PC-3 (cell line): ENCODE results near the gene STX5. TPM values are rescaled to one million over a fixed set of nuclear protein-coding genes. Genes with fewer than 3 reads are reported as not detected.

ENCODE experiments used
- ATAC-seq: fragments of 200-7000 bp; cut with Tn5 transposase; 2 replicates; pipeline ENCODE4 v1.9.1; 2020; ENCODE audit warnings: mild to moderate bottlenecking, moderate library complexity
- BruUV-seq: library from RNA; stranded (reverse); fragments of 400-500 nt; replicated peaks from 2 replicates; lab custom pipeline; 2021; lab: Mats Ljungman, UMichigan
- CTCF ChIA-PET: fragments of 300-600 bp; sonication (Branson Sonifier 250); formaldehyde crosslinking; loops from one replicate; lab custom pipeline; 2022; ENCODE audit warnings: antibody characterized with exemption; lab: Charles Lee
- POLR2A ChIA-PET: fragments of 300-600 bp; sonication (Branson Sonifier 250); formaldehyde crosslinking; loops from one replicate; lab custom pipeline; 2022; ENCODE audit warnings: antibody characterized with exemption; ENCODE audit not compliant: unreplicated experiment; lab: Charles Lee
- DNase-seq: peaks from one replicate; pipeline ENCODE4 v3.0.0-alpha.2; 2015
- H2AFZ ChIP-seq: fragments of 300-600 bp; sonication (generic); 2 replicates; pipeline ENCODE4 v1.6.0; 2016; ENCODE audit warnings: antibody characterized with exemption, low read length
- H3F3A ChIP-seq: fragments of 300-600 bp; sonication (generic); one replicate; pipeline ENCODE4 v1.6.0; 2017; ENCODE audit warnings: antibody characterized with exemption, low read length, control low read depth, mild to moderate bottlenecking; ENCODE audit not compliant: unreplicated experiment
- H3K27ac ChIP-seq: fragments of 300-600 bp; sonication (generic); 2 replicates; pipeline ENCODE4 v1.5.1; 2016; ENCODE audit warnings: mild to moderate bottlenecking, low read length
- H3K27me3 ChIP-seq: fragments of 300-600 bp; sonication (generic); 2 replicates; pipeline ENCODE4 v1.6.1; 2016; ENCODE audit warnings: low read length, mixed read lengths
- H3K36me3 ChIP-seq: fragments of 300-600 bp; sonication (generic); 2 replicates; pipeline ENCODE4 v1.6.1; 2016; ENCODE audit warnings: low read depth, mixed run types, low read length, mixed read lengths
- H3K4me1 ChIP-seq: fragments of 300-600 bp; sonication (generic); 2 replicates; pipeline ENCODE4 v1.5.1; 2016; ENCODE audit warnings: low read length; ENCODE audit not compliant: insufficient read depth
- H3K4me2 ChIP-seq: fragments of 300-600 bp; sonication (generic); 2 replicates; pipeline ENCODE4 v1.6.0; 2016; ENCODE audit warnings: low read length
- H3K4me3 ChIP-seq: fragments of 300-600 bp; sonication (generic); 2 replicates; pipeline ENCODE4 v1.5.1; 2016; ENCODE audit warnings: mild to moderate bottlenecking, low read length, mixed read lengths
- H3K79me2 ChIP-seq: fragments of 300-600 bp; sonication (generic); 2 replicates; pipeline ENCODE4 v1.6.1; 2017; ENCODE audit warnings: low read length, mixed read lengths
- H3K9ac ChIP-seq: fragments of 300-600 bp; sonication (generic); 2 replicates; pipeline ENCODE4 v1.6.0; 2016; ENCODE audit warnings: mild to moderate bottlenecking, low read length
- H3K9me2 ChIP-seq: fragments of 300-600 bp; sonication (generic); replicated peaks from 2 replicates; pipeline ENCODE4 v1.6.1; 2016; ENCODE audit warnings: mixed run types, low read length, mixed read lengths
- H3K9me3 ChIP-seq: fragments of 300-600 bp; sonication (generic); 2 replicates; pipeline ENCODE4 v1.6.1; 2016; ENCODE audit warnings: low read length, mixed read lengths
- H4K20me1 ChIP-seq: fragments of 300-600 bp; sonication (generic); 2 replicates; pipeline ENCODE4 v1.6.1; 2016; ENCODE audit warnings: low read length, mixed read lengths
- EZH2 ChIP-seq: fragments of 300-600 bp; sonication (generic); IDR thresholded peaks from one replicate; pipeline ENCODE4 v1.6.1; 2017; ENCODE audit warnings: antibody characterized with exemption, mild to moderate bottlenecking, low read length; ENCODE audit not compliant: unreplicated experiment
- EZH2phosphoT487 ChIP-seq: fragments of 300-600 bp; sonication (generic); IDR thresholded peaks from 2 replicates; pipeline ENCODE4 v1.6.1; 2018; ENCODE audit warnings: mild to moderate bottlenecking, antibody characterized with exemption, low read length, borderline replicate concordance
- intact Hi-C: fragments of 100-400 bp; cut with micrococcal nuclease; formaldehyde crosslinking; loops from 2 replicates; pipeline ENCODE4 v1.9.0; 2023
- microRNA-seq: library from miRNA; unstranded; fragments of <30 nt; microRNA quantifications from one replicate; pipeline ENCODE4 v1.1.0, GENCODE V29; 2020; ENCODE audit not compliant: unreplicated experiment
- total RNA-seq: library from RNA; depleted of rRNA; stranded (reverse); fragments of >200 nt; gene quantifications from 2 replicates; pipeline ENCODE4 v1.2.3, GENCODE V29; 2014; rRNA removed
- TF ChIP-seq, protein P1 (sequence below): fragments of 300-600 bp; sonication (generic); conservative IDR thresholded peaks from 2 replicates; pipeline ENCODE4 v1.5.1; 2017; ENCODE audit warnings: antibody characterized with exemption, low read depth, mild to moderate bottlenecking, low read length

STX5 gene
- total RNA-seq, 1 experiment from 2014 or later: 48.2 TPM

DNA sequence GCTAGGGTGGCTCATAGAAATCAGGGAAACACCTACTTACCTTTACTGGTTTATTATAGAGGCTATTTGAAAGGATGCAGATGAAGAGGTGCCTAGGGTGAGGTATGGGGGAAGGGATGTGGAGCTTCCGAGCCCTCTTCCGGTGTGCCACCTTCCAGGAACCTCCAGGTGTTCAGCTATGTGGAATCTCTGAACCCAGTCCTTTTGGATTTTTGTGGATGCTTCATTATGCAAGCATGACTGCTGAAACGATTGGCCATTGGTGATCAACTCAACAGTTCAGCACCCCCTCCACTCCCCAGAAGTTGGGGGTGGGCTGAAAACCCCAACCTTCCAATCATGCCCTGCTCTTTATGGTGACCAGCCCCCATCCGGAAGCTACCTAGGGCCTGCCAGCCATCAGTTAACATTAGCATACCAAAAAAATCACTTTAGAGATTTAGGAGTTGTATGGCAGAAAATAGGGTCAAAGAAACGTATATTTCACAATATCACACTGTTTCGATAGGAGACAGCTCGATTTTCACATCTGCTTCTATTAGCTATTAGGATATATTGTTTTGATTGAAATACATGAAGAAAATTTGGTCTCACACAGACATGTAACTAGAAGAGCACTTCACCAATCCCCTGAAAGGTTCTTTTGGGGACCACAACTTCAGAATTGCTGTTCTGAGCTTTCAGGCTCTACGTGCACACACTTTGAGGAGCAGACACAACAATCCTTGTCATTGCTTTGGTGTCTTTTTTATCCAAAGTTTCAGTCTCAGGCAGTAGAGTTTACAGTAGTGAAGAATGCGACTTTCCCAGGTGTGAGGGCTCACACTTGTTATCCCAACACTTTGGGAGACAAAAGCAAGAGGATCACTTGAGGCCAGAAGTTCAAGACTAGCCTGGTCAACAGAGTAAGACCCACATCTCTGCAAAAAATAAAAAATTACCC is 73.7 kb downstream of the STX5 start:
- no peak overlapping the region for H3K9ac ChIP-seq
- ATAC-seq (no peak), DNase-seq (no peak)
- H3F3A ChIP-seq: no peaks in the 10 kb centered on the region
- H4K20me1 ChIP-seq: no peaks in the 10 kb centered on the region
- no peak overlapping the region for H3K27ac ChIP-seq
- H3K9me2 ChIP-seq: no peaks in the 10 kb centered on the region
- BruUV-seq: no TSS peak
- ChIA-PET CTCF (no interaction called here), POLR2A (no interaction called here)
- TF ChIP-seq, protein P1, sequence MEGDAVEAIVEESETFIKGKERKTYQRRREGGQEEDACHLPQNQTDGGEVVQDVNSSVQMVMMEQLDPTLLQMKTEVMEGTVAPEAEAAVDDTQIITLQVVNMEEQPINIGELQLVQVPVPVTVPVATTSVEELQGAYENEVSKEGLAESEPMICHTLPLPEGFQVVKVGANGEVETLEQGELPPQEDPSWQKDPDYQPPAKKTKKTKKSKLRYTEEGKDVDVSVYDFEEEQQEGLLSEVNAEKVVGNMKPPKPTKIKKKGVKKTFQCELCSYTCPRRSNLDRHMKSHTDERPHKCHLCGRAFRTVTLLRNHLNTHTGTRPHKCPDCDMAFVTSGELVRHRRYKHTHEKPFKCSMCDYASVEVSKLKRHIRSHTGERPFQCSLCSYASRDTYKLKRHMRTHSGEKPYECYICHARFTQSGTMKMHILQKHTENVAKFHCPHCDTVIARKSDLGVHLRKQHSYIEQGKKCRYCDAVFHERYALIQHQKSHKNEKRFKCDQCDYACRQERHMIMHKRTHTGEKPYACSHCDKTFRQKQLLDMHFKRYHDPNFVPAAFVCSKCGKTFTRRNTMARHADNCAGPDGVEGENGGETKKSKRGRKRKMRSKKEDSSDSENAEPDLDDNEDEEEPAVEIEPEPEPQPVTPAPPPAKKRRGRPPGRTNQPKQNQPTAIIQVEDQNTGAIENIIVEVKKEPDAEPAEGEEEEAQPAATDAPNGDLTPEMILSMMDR: no peak
- TF ChIP-seq EZH2phosphoT487 (no peak), EZH2 (no peak)
- H3K4me2 ChIP-seq: no peak overlapping the region
- H3K27me3 ChIP-seq: no peaks in the 10 kb centered on the region
- peaks cover 23% of the 10 kb centered on the region for H3K4me1 ChIP-seq
- H2AFZ ChIP-seq: no peak overlapping the region
- H3K4me3 ChIP-seq: no peak overlapping the region
- H3K36me3 ChIP-seq: 0 out of 2 replicates have a peak, but pooled peaks cover 3% of the 10 kb centered on the region
- intact Hi-C loops: no loop called here
- no peaks in the 10 kb centered on the region for H3K9me3 ChIP-seq
- H3K79me2 ChIP-seq: peaks cover 20% of the 10 kb centered on the region

Small RNA genes within 50 kb of the gene (microRNA-seq; reads per million reads assigned to microRNA genes)
- 1.3 reads per million for gene MIR6514
- not detected for gene MIR6748

Other genes with a start within 250 kb of the STX5 start
- 17.8 and 20.6 TPM in 2 replicates for gene TUT1, start 240.5 kb downstream of the STX5 start, total RNA-seq
- 193 and 259 TPM in 2 replicates for gene MTA2, start 230.2 kb downstream of the STX5 start, total RNA-seq
- gene EML3, start 219.3 kb downstream of the STX5 start, total RNA-seq: 32.8 and 50.6 TPM in 2 replicates
- 5.8 and 13.9 TPM in 2 replicates for gene ROM1, start 218.8 kb downstream of the STX5 start, total RNA-seq
- gene B3GAT3, start 210.1 kb downstream of the STX5 start, total RNA-seq: 65.8 and 76.3 TPM in 2 replicates
- gene GANAB, start 185.4 kb downstream of the STX5 start, total RNA-seq: 274 and 290 TPM in 2 replicates
- gene INTS5, start 178.7 kb downstream of the STX5 start, total RNA-seq: 31.0 and 32.5 TPM in 2 replicates
- 236 and 302 TPM in 2 replicates for gene C11orf98, start 166.8 kb downstream of the STX5 start, total RNA-seq
- gene CSKMT, start 166.7 kb downstream of the STX5 start, total RNA-seq: 12.9 and 16.3 TPM in 2 replicates
- 83.6 and 95.6 TPM in 2 replicates for gene UQCC3, start 160.4 kb downstream of the STX5 start, total RNA-seq
- 4.7 and 9.7 TPM in 2 replicates for gene LBHD1, start 159.8 kb downstream of the STX5 start, total RNA-seq
- gene UBXN1, start 153.0 kb downstream of the STX5 start, total RNA-seq: 190 and 311 TPM in 2 replicates
- gene LRRN4CL, start 142.5 kb downstream of the STX5 start, total RNA-seq: 0.51 and 0.86 TPM in 2 replicates
- gene BSCL2, start 124.6 kb downstream of the STX5 start, total RNA-seq: 65.7 and 73.4 TPM in 2 replicates
- gene GNG3, start 124.4 kb downstream of the STX5 start, total RNA-seq: not detected in 2 replicates
- 15.5 and 25.4 TPM in 2 replicates for gene HNRNPUL2, start 104.6 kb downstream of the STX5 start, total RNA-seq
- 26.1 and 37.4 TPM in 2 replicates for gene TTC9C, start 103.6 kb downstream of the STX5 start, total RNA-seq
- gene ZBTB3, start 77.9 kb downstream of the STX5 start, total RNA-seq: 2.2 and 3.3 TPM in 2 replicates
- 208 and 230 TPM in 2 replicates for gene POLR2G, start 70.5 kb downstream of the STX5 start, total RNA-seq
- gene TAF6L, start 60.7 kb downstream of the STX5 start, total RNA-seq: 40.2 and 43.9 TPM in 2 replicates
- 80.2 and 86.7 TPM in 2 replicates for gene TMEM179B, start 44.6 kb downstream of the STX5 start, total RNA-seq
- 37.5 and 49.6 TPM in 2 replicates for gene TMEM223, start 40.0 kb downstream of the STX5 start, total RNA-seq
- 33.1 and 33.2 TPM in 2 replicates for gene NXF1, start 26.6 kb downstream of the STX5 start, total RNA-seq
- gene TEX54, start 790 bp upstream of the STX5 start, total RNA-seq: not detected in 2 replicates
- gene WDR74, start 7.5 kb upstream of the STX5 start, total RNA-seq: 217 and 222 TPM in 2 replicates
- gene SLC3A2, start 48.8 kb upstream of the STX5 start, total RNA-seq: 243 and 304 TPM in 2 replicates
- gene CHRM1, start 89.3 kb upstream of the STX5 start, total RNA-seq: not detected in 2 replicates
- gene SLC22A6, start 152.9 kb upstream of the STX5 start, total RNA-seq: not detected in 2 replicates
- not detected in 2 replicates for gene SLC22A8, start 183.8 kb upstream of the STX5 start, total RNA-seq